ENCODE results near the gene MARCHF5. TPM values are rescaled to one million over a fixed set of nuclear protein-coding genes. Genes with fewer than 3 reads are reported as not detected.

The MARCHF5 gene
- total RNA-seq, 1 experiment from 2014 or later = 39.1 TPM

- BruUV-seq (replicated peaks) = no TSS peak
- Histone ChIP-seq H3K27ac (no peak overlapping the region), H3K9me3 (ENCODE audit: insufficient read depth, low read depth) (no peaks in the 10 kb centered on the region), H3K36me3 (ENCODE audit: low read depth) (no peaks in the 10 kb centered on the region), H3K79me2 (ENCODE audit: low read depth) (no peaks in the 10 kb centered on the region), H3F3A (ENCODE audit: insufficient read depth, low read depth) (no peaks in the 10 kb centered on the region), H3K4me3 (no peak overlapping the region), H4K20me1 (ENCODE audit: insufficient read depth) (no peaks in the 10 kb centered on the region), H3K9me2 (ENCODE audit: insufficient read depth) (no peaks in the 10 kb centered on the region), H3K4me2 (no peak overlapping the region), H2AFZ (no peak overlapping the region), H3K27me3 (ENCODE audit: insufficient read depth, low read depth) (no peaks in the 10 kb centered on the region), H3K4me1 (replicated peaks; ENCODE audit: insufficient read depth) (no peaks in the 10 kb centered on the region)
- no peak for TF ChIP-seq CTCF (conservative IDR thresholded peaks at IDR 0.05)
- CTCF ChIA-PET = no interaction called here
- intact Hi-C loops (cut with micrococcal nuclease; ENCODE audit: unreplicated experiment) = no loop called here
- POLR2A ChIA-PET (ENCODE audit: unreplicated experiment) = no interaction called here
- no peak for DNase-seq
These were observed 91.7 kb downstream of the MARCHF5 start for GRCh38 chr10:92382631-92383030.

GRCh38 chr10:92384741-92385140 is 93.8 kb downstream of the MARCHF5 start:
- no peaks in the 10 kb centered on the region for H3F3A ChIP-seq (ENCODE audit: insufficient read depth, low read depth)
- H3K27me3 ChIP-seq (ENCODE audit: insufficient read depth, low read depth) = no peaks in the 10 kb centered on the region

GRCh38 chr10:92385831-92386230 is 94.9 kb downstream of the MARCHF5 start:
- BruUV-seq (replicated peaks) = no TSS peak
- no peak overlapping the region for H3K27ac ChIP-seq
- H4K20me1 ChIP-seq (ENCODE audit: insufficient read depth) = no peaks in the 10 kb centered on the region
- H3K4me2 ChIP-seq = no peak overlapping the region
- no peaks in the 10 kb centered on the region for H3K79me2 ChIP-seq (ENCODE audit: low read depth)
- TF ChIP-seq CTCF (conservative IDR thresholded peaks at IDR 0.05) (no peak), EZH2 (IDR thresholded peaks at IDR 0.05; ENCODE audit: low read depth) (no peak)
- no peak overlapping the region for H2AFZ ChIP-seq
- no peaks in the 10 kb centered on the region for H3K27me3 ChIP-seq (ENCODE audit: insufficient read depth, low read depth)
- no peaks in the 10 kb centered on the region for H3K36me3 ChIP-seq (ENCODE audit: low read depth)
- H3K4me1 ChIP-seq (replicated peaks; ENCODE audit: insufficient read depth) = no peaks in the 10 kb centered on the region
- no peak overlapping the region for H3K4me3 ChIP-seq
- intact Hi-C loops (cut with micrococcal nuclease; ENCODE audit: unreplicated experiment) = no loop called here
- H3K9me2 ChIP-seq (ENCODE audit: insufficient read depth) = no peaks in the 10 kb centered on the region
- CTCF ChIA-PET = no interaction called here
- POLR2A ChIA-PET (ENCODE audit: unreplicated experiment) = no interaction called here
- no peak for DNase-seq
- H3K9me3 ChIP-seq (ENCODE audit: insufficient read depth, low read depth) = no peaks in the 10 kb centered on the region
- no peaks in the 10 kb centered on the region for H3F3A ChIP-seq (ENCODE audit: insufficient read depth, low read depth)

More at GRCh38 chr10:92384741-92385140, 93.8 kb downstream of the MARCHF5 start:
- H4K20me1 ChIP-seq (ENCODE audit: insufficient read depth) = no peaks in the 10 kb centered on the region
- intact Hi-C loops (cut with micrococcal nuclease; ENCODE audit: unreplicated experiment) = no loop called here
- no peaks in the 10 kb centered on the region for H3K9me3 ChIP-seq (ENCODE audit: insufficient read depth, low read depth)
- no peak for TF ChIP-seq EZH2 (IDR thresholded peaks at IDR 0.05; ENCODE audit: low read depth)
- TF ChIP-seq CTCF (conservative IDR thresholded peaks at IDR 0.05) = no peak
- no peaks in the 10 kb centered on the region for H3K9me2 ChIP-seq (ENCODE audit: insufficient read depth)
- H3K4me1 ChIP-seq (replicated peaks; ENCODE audit: insufficient read depth) = no peaks in the 10 kb centered on the region
- H3K4me2 ChIP-seq = no peak overlapping the region
- ChIA-PET CTCF (no interaction called here), POLR2A (ENCODE audit: unreplicated experiment) (no interaction called here)
- H3K27ac ChIP-seq = no peak overlapping the region
- DNase-seq = peak in 1 of 2 experiments; percentile 71
- no peaks in the 10 kb centered on the region for H3K36me3 ChIP-seq (ENCODE audit: low read depth)
- H3K79me2 ChIP-seq (ENCODE audit: low read depth) = no peaks in the 10 kb centered on the region
- H3K4me3 ChIP-seq = no peak overlapping the region
- BruUV-seq (replicated peaks) = no TSS peak
- no peak overlapping the region for H2AFZ ChIP-seq

Data from PC-9 (cell line).